Hippocampal formation (tissue), 2 donors: Measurements from ENCODE around the gene TPH2.

Source experiments
- DNase-seq, 2 donors: peaks; one replicate each; lab custom pipeline; 2025; lab: John Stamatoyannopoulos, UW

TPH2 gene

DNA sequence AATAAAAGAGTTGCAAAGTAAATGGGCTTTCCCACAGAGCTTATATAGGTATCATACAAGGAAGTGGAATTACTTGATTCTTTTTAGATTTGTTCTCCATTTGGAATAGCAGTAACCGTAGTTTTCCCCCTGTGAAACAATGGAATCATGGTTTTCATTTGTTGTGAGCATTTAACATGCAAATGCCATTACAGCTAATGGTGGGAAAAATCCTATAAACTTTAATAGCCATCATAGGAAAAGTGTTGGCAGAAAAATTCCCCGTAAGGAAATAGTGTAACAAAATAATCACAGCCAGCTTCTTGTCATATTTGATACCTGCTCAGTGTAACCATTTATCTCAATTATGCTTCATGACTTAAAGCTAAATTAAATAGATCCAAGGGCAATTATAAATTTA is 95.3 kb downstream of the TPH2 start:
- DNase-seq = no peak

DNA sequence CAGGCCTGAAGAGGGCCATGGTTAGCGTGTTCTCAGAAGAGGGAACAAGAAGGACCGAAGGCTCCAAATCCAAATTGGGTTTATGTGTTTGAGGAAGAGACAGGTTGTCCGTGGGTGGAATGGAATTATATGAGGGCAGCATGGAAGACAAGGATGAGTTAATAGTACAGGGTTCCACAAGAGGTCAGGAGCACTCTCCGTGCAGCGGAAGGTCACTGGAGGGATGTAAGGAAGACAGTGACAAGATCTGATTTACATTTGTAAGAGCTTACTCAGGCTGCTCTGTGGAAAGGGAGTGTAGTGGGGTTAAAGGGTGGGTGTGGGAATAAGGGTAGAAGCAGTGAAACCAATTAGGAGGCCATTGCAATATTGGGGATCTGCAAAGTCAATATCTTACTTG is 97.0 kb downstream of the TPH2 start:
- DNase-seq = no peak

DNA sequence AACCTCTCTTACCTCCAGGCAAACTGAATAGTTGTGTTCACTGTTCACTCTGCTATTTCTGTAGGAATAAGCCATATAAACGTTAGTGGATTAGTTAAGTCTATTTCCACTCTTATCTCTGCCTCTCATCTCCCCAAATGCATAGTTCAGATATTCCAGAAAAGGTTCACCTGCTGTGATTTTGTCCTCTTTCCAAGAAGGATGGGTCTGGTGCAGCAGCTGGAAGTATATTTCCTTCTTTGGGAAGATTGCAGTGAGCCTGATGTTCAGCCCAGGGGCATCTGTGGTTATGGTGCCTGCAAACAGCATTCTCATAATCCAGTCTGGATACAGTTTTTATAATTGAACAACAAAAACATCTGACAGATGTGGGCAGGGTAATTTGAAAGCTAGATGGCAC is 97.7 kb downstream of the TPH2 start:
- DNase-seq = no peak

DNA sequence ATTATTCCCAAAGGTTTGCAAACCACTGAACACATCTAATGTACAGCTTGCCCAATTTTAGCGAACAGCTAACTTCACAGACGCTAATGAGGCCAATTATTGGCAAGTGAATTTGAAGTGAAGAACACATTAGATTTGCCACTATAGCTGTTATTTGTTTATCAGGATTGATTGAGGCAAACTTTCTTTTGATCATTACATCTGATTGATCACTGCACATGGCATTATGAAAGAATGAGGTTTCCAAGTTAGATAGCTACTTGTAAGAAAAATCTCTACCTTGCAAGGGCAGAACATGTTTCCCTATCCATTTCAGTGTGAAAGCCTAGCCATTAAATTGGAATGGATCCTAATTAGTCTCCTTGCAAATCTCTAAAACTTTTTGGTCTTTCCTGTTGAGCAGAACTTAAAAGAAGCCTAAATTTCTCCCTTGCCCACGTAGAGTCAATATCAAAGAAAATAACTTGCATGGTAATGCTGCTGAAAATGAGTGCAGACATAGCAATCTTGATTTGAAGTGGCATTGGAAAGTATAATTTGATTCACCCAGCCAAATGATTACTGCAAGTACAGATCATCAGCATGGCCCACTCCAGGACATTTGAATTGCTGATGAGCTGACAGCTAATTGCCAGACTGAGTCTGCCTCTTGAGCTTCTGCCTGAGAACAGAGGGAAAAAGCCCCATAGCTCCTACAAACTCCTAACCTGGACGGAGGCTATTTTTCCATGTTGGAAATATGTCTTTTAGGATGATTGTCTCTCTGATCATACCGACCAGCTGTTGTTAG is 98.6 kb downstream of the TPH2 start:
- no peak for DNase-seq

DNA sequence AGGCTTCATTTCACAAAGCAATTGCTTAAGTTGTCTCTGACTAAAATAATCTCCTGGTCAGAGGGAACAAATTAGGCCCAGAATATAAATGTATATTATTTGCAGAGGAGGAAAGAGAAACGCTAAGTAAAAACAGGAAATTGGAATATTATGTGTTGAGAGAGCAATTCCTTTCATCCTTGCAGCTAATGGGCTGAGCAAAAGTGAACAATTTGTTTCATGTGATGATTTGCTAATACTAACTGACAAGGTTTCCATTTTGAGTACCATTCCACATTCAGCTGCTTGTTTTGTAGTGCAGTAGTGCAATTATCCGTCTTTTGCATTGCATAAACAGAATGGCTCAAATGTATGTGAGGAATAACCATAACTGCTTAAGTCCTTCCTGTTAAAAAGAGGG is 103.2 kb downstream of the TPH2 start:
- no peak for DNase-seq

DNA sequence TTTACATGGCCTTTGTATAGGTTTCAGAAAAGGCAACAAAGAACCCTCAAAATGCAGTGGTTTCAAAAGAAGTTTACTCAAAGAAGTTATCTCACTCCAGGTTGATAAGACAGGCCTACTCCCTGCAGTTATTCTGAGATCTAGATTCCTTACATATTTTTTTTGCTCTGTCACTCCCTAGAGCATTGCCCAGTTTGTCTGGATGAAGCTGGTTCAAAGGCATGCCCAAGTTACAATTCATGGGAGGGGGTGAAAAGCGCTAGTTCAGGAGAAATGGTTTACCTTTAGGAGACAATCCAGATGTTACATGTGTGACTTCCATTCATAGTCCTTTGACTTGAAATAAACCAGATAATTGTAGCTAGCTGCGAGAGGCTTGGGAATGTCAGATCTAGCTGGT is 115.0 kb downstream of the TPH2 start:
- no peak for DNase-seq

DNA sequence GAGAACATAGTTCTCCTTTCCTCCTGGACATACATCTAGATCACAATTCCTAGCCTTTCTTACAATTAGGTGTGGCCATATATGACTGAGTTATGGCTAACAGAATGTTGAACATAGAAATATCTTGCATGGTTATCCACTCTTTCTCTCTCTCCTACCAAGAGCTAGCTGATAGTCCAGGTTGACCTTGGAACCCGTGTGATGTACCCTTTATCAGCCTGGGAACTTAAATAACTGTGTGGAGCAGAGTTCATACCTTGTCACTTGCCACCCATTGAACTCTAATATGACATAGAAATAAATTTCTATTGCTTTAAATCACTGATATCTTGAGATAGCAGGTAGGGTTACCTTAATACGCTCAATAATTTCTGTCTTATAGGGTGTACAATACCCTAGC is 115.9 kb downstream of the TPH2 start:
- no peak for DNase-seq

DNA sequence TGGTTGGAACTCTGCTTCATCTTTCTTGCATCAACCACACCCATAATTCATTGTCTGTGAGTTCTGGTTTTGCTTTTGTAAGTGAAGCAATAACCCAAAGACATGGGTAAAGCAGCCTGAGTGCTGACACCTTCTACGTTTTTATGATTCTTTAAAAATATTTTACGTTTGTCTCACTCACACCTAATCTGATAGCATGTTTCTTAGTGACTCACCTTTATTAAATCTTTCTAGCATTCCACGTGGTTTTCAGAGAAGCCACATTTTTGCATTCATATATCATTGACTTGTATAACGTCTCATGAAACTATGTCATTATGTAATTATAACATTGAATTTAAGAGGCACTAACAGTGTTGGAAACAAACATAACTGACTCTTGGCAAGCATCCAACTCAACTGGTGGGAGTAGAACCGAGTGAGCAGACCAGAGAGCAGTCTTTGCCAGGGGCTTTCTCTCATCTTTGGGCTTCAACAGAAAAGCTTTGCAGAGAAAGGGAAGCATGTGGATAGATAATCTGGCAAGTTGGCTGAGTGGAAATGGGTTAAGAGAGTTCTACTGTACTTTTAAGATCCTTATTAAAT is 118.8 kb downstream of the TPH2 start:
- DNase-seq = no peak

DNA sequence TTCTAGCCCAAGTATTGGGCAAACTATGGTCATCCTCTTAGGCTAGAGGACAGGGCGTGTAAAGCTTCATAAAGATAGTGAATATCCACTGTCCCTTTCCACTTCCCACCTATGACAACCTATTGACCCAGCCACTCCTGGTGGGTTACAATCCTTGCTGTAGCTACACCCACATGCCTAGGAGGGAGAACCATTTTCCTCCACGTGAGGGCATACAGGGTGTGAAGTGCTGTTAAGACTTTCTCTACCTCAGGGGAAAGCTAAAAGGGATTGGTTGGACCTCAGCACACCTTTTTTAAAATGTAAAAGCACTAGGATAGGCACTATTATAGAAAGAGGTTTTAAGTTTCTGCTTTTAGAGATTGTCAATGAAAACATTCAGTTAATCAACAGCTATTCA is 124.4 kb downstream of the TPH2 start:
- DNase-seq = no peak

DNA sequence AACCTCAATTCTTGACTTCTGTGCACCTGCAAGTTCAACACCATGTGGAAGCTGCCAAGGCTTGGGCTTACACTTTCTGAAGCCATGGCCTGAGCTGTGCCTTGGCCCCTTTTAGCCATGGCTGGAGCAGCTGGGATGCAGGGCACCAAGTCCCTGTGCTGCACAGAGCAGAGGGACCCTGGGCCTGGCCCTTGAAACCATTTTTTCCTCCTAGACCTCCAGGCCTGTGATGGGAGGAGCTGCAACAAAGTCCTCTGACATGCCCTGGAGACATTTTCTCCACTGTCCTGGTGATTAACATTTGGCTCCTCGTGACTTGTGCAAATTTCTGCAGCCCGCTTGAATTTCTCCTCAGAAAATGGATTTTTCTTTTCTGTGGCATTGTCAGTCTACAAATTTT is 132.4 kb downstream of the TPH2 start:
- no peak for DNase-seq

DNA sequence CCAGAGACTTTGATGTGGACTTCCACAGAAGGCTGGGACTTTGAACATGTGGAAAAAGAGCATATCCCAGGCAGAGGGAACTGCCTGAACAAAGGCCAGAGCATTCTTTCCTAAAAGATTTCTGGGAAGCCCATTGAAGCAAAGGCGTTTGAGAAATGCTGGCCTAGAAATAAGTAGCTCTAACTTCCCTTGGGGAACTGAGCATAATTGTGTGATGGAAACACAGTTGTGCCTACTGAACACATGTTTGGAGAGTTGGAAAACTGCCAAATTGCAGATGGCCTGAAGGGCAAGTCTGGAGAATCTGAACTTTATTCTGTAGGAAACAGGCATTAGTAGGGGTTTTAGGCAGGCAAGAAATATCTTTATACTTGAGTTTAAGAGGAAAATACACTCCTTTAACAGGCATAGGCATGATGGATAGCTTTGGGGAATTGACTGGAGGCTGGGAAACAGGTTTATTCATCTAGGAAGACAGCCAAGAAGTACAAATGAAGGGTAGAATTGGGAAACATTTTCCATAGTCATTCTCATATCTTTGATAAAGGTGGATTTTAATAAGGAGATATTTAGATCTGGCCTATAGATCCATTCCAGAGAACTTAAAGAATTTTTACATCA is 134.1 kb downstream of the TPH2 start:
- no peak for DNase-seq

DNA sequence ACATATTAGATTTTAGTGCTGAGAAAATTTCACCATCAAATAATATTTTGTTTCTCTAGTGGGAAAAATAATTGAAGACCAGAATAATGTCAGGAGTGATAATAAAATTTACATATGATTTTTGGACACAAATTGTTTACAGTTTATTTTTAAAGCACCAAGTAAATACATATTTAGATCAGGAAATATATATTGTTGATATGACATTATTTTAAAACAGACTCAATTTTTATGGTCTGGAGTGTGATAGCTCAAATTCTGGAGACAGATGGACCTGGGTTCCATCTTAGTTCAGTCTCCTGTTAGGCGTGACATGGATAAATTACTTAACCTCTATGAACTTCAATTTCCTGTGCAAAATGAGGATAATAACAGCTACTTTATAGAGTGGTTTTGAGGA is 135.4 kb downstream of the TPH2 start:
- DNase-seq = no peak

DNA sequence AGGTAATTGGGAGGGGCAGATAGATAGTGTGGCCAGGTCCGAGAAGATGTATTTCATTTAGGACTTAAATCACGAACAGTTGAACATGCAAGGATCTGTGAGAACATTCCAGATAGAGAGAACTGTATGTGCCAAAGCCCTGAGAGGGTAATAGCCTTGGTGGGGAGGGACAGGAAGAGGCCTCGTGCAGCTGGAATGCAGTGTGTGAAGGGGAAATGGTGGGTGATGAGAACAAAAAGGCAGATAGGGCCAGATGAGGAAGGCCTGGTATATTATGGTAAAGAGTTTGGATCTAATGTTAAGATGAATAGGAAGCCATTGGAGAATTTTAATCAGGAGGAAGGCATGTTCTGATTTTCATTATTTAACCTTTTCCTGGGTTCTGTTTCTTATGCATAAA is 136.3 kb downstream of the TPH2 start:
- DNase-seq = no peak

DNA sequence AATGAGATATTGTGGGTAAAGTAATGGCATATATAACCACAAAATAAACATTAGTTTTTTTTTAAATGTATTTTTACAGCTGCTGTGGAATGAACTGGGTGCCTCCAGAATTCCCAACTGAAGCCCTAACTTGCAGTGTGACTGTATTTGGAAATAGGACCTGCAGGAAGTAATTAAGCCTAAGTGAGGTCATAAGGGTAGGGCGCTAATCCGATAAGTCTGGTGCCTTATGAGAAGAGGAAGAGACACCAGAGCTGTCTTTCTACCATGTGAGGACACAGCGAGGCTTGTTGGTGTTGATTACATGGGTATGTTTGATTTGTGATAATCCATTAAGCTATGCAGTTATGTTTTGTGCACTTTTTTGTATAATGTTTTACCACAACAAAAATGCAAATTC is 136.8 kb downstream of the TPH2 start:
- DNase-seq = no peak

DNA sequence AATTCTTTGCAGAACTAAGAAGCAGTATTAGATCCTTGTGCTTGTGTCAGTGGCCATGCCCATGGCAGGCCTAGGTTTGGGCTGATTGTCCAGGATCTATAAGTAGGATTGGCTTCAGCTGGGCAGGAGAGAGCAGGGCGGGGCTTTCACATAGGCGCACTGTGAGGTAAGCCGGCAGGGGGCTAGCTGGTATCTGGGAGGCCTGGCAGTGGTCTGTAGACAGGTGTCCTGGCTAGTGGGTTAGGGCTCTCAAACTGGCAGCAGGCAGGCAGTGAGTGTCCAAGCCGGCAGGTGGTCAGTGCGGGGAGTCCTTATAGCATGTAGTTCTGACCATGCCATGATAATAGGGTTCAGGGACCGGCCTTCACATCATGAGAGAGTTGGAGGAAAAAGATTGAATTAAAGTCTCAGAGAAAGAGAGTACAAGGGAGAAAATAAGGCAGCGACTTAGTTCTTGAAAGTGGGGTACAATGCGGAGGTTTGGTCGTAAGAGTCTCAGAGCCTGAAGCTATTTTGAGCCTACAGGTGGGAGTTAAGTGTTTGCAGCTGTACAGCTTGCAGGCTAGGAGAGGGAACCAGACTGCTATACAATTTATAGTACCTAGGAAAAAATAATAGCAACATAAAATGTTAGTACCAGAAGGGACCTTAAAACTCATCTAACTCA is 137.4 kb downstream of the TPH2 start:
- DNase-seq = peak in 1 of 2 donors; percentile 7

DNA sequence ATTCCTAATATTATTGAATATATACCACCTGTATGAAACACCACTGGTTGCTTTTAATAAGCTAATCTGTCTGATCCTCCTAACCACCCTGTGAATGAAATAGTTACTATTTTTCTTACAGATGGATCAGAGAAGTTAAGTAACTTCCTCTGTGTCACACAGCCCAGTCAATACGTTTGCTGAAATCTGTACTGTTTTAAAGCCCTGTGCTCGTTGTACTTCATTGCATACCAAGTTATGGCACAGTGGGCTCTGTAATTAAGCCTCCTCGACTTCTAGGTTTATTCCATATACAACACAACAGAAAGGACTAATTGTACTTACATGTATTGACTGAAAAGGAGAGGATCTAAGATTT is 137.9 kb downstream of the TPH2 start:
- DNase-seq = no peak

DNA sequence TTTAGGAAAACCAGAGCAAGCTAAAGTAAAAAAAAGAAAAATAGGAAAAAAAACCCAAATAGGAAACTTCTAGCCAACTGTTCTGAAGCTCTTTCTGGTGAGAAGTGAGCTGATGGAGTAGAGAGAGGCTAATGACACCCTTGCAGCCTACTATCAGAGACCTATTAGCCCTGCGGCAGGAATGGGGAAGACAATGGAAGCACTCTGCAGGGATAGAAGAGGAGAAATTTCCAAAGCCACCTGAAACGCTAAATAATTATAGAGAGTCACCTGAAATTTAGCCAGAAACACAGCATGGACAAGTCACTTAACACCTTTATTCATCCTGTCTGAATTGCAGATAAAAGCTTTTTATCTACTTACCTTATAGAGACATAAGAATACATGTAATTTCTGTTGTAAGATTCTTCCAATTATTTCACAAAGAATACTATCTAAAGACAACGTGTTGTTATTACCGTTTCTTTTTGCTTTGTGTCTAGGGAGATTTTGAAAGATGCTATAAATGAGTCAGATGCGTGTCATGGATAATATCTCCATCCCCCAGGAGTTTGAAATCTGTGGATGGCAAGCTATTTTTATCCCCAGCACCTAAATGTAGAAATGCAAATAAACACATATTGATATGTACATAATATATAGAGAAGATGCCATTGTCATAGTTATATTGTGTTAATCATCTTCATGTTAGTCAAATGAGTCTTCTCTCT is 138.6 kb downstream of the TPH2 start:
- DNase-seq = no peak

DNA sequence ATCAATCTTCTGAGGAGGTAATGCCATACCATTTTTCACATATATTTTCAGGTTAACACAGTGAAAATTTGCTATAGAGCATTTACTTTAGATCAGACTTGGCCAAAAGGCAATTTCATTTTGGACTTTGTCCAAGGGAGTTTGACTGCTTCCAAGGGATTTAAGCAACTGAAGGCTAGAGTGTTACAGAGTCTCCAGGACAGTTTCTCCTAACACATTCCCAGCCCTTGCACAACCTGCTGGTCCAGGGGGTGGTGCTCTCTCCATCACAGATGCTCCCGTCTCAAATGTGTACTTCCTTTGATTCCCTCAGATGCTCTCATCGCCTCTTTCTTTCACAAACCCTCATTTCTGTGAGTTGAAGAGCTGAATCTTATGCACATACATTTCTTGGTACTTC is 143.1 kb downstream of the TPH2 start:
- peak in 1 of 2 donors; percentile 7 for DNase-seq
